Uterus (tissue), 2 donors: ENCODE data around the gene WNK1.

Source experiments
- CTCF ChIP-seq, 4 experiments: fragments of 200-600 bp in 2 of 4; fragments of 450-650 bp in 2 of 4; sonication (generic) in 2 of 4; IDR thresholded peaks; one replicate each; pipeline ENCODE4 v1.5.1; 2016 to 2019; ENCODE audit warnings: antibody characterized with exemption in 4 of 4, mild to moderate bottlenecking in 2 of 4, moderate library complexity in 1 of 4
- POLR2A ChIP-seq, 2 donors: fragments of 450-650 bp; IDR thresholded peaks; one replicate each; pipeline ENCODE4 v1.6.1; 2016; ENCODE audit warnings: antibody characterized with exemption in 2 of 2, mild to moderate bottlenecking in 1 of 2, moderate library complexity in 1 of 2

- TF ChIP-seq POLR2A (IDR thresholded peaks at IDR 0.05), result no peak
- TF ChIP-seq CTCF (IDR thresholded peaks at IDR 0.05), result no peak
Measured at GRCh38 chr12:904010-904414, 151.6 kb downstream of the WNK1 start.
